ENCODE results near the gene CEP97.
"Not testable (repeated sequence)": the region's sequence is repeated elsewhere in the genome, so short reads cannot be mapped to it uniquely, and the experiment has no call there.

The CEP97 gene, protein sequence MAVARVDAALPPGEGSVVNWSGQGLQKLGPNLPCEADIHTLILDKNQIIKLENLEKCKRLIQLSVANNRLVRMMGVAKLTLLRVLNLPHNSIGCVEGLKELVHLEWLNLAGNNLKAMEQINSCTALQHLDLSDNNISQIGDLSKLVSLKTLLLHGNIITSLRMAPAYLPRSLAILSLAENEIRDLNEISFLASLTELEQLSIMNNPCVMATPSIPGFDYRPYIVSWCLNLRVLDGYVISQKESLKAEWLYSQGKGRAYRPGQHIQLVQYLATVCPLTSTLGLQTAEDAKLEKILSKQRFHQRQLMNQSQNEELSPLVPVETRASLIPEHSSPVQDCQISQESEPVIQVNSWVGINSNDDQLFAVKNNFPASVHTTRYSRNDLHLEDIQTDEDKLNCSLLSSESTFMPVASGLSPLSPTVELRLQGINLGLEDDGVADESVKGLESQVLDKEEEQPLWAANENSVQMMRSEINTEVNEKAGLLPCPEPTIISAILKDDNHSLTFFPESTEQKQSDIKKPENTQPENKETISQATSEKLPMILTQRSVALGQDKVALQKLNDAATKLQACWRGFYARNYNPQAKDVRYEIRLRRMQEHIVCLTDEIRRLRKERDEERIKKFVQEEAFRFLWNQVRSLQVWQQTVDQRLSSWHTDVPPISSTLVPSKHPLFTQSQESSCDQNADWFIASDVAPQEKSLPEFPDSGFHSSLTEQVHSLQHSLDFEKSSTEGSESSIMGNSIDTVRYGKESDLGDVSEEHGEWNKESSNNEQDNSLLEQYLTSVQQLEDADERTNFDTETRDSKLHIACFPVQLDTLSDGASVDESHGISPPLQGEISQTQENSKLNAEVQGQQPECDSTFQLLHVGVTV

DNA sequence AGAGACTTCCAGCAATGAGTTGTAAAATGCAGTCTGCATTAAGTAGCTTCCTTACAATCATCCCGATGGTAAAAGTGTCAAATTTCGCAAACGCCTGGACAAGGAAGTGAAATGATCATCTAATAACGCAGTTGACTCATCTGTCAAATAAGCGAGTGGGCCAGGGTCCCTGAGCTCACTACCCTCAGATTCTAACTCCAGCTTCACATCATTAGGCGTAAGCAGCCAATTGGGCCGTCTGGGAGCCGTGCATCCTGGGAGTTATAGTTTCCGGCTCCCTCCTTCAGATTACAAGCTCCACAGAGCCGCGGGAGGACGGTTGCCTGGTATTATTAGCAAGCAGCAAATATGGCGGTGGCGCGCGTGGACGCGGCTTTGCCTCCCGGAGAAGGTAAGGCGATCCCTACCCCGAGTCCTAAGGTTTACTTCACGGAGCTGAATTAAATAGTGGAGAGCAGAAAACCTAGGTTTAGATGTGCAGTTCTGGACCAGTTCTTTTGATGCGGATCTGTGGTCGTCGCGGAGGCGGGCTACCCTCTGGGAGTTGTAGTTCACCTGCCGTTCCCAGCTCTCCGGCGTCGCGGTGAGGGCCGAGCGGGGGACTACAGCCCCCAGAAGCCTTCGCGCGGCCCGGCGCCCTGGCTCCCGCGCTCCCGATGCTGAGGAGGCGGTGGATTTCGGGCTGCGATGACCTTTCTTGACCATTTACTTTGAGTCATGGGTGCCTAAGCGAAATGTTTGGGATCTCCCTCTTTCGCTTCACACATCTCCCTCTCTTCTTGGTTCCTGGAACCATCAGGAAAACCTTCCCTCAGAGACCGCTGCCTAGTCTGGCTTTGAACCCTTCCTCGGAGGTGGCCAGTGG, at the start of gene CEP97:
TSS of gene CEP97 (plus strand) at position 286 of the 865 bp plus-strand sequence. CDS start at position 349, 63 bp downstream.
- peak; percentile 82 for DNase-seq

DNA sequence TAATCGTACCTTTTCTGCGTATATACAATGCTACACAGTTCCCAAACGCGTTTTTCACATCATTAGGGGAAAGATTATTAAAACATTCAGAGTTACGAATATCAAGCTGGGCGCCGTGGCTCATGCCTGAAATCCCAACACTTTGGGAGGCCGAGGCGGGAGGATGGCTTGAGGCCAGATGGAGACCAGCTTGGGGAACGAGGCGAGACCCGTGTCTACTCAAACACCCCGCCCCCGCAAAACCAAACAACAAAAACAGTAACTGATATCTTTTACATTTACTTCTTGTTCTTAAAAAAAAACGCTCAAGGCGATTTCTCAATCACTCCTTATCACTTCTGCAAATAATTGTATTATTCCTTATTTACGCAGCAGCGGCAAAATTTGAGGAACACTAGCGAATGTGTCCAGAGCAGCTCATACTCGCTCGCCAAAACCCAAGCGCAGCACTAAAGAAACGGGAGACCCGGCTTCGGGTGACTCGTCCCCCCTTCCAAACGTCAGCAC, 48.7 kb upstream of the CEP97 start:
- no peak for DNase-seq

DNA sequence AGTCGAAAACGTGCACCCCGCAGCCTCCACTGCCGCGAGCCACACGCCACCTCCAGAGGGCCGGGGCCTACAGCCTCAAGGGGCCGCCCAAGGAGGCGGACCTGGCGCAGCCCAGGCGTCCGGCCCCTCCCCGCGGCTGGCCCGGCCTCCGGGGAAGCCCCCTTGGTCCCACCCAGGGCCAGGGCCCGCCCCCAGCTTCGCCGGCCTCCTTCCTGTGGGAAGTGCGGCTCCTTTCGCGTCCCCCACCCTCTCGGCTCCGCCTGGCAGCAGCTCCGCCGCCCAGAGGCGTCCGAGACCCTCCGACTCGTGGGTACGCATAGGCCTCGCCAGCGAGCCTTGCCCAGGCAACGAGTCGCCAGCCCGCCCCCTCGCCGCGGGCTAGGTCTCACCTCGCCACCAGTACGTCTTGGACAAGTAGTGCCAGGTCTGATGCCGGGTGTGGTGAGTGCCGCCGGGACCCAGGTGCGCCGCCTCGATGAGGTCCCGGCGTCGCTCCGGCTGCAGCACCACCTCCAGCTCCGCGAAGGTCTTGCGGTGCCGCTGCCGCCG, 48.1 kb upstream of the CEP97 start:
- DNase-seq: no peak

DNA sequence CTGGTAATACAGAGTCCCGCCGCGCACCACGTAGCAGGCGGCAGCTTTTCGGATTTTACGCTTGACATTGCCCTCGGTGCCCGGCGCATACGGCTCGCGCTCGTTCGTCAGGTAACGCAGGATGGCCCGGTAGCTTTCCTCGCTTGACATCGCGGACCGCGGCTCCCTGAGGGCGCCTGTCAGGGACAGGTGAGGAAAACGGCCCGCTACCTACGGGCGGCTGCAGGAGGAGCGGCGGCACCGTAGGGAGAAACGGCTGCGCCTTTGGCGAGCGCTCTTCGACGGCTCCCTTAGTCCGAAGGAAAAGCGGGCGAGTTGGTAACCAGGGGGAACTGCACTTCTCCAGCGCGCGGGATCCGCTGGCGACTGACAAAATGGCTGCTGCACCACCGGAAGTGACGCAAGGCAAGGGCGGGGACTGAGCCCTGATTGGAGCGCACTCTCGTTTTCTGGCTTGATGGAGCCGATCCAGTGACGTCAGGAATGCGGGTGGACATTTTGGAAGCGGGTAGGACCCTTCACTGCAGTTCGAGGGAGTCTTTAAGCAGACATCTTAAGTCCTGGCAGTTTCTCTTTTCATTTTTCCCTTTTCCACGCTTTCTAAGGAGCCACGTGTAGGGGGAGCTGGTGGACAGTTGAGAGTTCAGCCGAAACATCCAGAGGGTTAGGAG, 47.5 kb upstream of the CEP97 start, which contains the start of gene ZBTB11:
TSS of gene ZBTB11 (minus strand) at position 368 of the 671 bp plus-strand sequence. CDS start at position 150, 218 bp downstream.
- DNase-seq: no peak

DNA sequence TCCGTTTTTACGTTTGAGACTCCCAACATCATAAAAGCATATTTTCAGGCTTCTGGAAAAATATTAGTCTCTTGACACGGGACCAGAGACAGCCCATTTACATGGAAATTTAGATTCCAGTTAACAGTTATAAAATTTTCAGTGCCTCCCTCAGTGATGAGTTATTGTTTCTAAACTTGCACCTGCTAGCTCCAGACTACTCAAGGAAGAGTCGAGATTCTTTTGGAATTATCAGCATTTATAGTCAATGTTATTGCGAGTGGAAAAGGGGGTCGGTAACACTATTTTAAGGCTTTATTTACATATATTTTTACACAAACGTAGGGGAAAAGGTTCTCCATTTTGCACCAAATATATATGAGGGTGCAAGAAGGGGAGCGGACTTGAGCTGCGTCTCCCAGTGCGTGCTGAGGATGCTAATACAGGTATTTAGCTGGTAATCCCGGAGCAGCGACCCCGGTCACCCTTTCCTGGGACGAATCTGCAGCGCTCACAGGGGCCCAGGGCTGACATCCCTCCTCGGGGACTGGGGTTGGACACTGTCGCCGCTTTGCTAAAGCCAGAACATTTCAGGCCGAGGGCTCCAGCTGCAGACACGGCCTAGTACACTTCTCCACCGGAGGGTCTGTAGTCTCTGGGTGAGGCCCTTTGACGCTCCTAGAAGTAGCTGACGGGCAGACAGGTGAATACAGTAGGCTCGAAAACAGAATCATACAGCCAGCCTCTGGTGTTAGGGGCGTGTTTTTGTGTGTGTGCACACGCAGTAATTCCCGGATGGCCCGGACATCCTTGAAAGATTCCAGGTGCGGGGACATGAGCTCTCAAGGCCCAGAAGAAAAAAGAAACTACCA, 46.8 kb upstream of the CEP97 start:
- no peak for DNase-seq

DNA sequence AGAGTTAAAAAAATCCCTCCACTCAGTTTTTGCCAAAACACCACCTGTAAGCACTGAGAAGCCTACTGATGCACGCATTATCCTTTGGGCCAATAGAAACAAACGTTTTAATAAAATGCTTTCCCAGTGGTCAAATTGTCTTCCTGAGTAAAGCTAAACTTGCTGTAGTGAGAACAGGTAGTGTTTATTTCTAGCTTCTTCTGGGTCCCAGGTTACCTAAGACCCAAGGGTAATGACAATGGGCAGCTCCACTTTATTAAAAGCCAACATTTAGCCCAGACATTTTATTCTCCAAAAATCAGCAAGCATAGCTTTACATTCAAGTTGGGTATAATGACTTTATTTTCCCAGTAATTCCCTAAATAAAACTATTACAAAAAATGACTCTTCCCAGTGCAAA, 45.6 kb upstream of the CEP97 start:
- not testable (repeated sequence) for DNase-seq

DNA sequence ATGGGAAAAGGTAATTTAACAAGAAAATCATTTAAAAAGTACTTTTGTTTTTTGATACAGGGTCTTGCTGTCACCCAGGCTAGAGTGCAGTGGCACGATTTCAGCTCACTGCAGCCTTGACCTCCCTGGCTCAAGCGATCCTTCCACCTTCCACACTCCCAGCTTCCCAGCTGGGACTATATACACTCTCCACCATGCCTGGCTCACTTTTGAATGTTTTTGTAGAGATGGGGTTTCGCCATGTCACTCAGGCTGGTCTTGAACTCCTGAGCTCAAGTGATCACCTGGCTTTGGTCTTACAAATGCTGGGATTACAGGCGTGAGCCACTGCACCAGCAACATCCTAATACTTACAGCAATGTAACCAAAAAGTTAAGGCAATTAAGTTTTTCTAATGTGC, 43.9 kb upstream of the CEP97 start:
- DNase-seq: no peak

DNA sequence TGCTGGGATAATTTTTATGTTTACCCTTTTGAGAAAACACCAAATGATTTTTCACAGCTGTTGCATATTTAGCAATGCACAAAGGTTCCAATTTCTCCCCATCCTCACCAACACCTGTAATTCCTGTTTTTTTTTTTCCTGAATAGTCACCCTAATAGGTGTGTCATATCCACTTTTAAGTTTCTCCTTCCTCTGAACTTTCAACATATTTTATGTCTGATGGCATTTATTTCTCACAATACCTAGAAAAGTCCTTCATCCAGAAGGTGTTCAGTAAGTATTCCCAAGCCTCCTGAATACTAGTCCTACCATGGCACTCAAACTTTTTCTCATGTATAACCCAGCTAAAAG, 39.4 kb upstream of the CEP97 start:
- no peak for DNase-seq

DNA sequence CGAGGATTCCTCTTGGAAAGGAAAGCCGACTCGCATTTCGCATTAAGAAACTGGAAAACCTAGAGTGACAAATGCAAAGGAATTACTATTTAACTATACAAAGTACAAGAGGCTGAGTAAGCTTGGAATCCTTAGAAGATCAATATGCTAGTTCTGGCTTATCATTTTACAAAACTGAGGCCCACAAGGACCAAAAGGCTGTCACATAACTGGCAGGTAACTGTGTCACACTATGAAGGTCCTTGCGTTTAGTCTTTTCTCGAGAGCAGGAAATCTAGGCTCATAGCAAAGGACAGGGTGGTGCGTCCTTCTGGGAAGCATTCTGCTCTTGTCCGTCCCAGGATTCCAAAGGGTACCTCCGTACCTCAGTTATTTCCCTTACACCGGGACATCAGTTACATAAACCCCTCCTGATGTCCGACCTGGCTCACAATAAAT, 38.5 kb upstream of the CEP97 start:
- no peak for DNase-seq

DNA sequence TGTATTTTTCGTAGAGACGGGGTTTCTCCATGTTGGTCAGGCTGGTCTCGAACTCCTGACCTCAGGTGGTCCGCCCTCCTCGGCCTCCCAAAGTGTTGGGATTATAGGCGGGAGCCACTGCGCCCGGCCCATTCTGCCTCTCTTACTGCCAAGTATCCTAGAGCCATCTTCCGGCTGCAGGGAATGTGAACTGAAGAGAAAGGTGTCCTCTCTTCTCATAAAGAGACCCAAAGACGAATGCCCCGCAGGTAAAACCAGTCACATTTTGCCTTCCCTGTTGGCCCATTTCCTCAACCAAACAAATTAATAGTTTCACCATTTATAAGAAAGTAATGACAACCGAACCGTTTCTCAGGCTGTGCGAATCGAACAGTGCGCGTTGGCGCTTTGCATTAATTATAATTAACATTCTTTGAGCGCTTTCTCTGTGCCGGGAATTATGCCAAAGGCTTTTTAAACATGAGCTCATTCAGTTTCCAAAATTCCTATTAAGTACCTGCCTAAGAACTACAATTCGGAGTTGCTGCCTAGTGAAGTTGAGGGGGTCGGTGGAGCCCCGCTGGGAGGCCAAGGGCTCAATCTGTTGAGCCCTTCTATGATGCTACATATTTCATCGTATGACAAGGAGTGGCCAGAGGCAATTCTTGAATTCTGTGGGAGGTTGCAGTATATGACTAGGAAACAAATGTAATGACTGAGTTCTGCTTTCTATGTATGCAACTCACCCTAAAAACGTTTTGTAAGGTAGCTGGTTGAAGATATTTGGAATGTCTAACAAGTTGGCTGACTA, 37.1 kb upstream of the CEP97 start:
- DNase-seq: no peak

DNA sequence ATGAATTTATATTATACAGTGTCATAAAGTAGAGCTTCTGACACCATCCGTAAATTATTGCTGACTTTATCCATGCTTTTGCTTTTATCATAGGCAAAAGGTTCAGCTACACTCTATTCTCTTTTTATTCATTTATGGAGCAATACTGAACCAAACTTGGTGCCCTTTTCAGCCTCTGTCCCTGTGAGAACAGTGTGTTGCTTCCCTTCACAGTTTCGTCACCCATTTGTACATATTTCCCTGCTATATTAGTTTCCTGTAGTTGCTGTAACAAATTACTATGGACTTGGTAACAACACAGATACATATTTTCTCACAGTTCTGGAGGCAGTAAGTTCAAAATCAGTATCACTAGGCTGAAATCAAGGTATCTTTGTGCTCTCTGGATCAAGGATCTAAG, 35.1 kb upstream of the CEP97 start:
- no peak for DNase-seq

DNA sequence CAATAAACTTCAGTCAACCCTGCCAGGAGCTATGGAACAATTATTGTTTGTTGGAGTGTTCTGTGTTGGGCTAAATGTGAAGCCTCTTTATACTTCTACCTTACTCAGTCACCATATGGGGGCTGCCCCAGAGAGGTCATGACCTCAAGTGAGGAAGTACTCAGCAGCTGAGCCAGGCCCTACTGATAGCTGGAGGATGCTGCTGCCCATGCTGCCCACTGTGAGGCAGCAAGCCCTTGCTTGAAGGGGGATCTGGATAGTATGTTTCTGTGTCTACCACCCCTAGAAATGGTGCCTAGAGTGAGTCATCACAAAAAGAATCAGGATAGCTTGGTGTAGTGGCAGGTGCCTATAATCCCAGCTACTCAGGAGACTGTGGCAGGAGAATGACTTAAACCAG, 33.4 kb upstream of the CEP97 start:
- DNase-seq: no peak

DNA sequence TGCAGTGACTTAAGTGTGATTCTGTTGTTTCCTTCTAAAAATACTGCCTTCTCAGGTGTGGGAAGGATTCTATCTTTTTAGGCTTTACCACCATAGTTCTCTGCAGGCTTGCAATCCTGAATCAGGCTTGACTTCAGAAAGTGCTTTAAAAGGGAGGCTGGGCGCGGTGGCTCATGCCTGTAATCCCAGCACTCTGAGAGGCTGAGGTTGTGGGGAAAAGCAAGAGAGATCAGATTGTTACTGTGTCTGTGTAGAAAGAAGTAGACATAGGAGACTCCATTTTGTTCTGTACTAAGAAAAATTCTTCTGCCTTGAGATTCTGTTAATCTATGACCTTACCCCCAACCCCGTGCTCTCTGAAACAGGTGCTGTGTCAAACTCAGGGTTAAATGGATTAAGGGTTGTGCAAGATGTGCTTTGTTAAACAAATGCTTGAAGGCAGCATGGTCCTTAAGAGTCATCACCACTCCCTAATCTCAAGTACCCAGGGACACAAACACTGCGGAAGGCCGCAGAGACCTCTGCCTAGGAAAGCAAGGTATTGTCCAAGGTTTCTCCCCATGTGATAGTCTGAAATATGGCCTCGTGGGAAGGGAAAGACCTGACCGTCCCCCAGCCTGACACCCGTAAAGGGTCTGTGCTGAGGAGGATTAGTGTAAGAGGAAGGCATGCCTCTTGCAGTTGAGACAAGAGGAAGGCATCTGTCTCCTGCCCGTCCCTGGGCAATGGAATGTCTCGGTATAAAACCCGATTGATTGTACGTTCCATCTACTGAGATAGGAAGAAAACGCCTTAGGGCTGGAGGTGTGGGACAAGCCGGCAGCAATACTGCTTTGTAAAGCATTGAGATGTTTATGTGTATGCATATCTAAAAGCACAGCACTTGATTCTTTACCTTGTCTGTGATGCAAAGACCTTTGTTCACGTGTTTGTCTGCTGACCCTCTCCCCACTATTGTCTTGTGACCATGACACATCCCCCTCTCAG, 32.4 kb upstream of the CEP97 start:
- DNase-seq: not testable (repeated sequence)

DNA sequence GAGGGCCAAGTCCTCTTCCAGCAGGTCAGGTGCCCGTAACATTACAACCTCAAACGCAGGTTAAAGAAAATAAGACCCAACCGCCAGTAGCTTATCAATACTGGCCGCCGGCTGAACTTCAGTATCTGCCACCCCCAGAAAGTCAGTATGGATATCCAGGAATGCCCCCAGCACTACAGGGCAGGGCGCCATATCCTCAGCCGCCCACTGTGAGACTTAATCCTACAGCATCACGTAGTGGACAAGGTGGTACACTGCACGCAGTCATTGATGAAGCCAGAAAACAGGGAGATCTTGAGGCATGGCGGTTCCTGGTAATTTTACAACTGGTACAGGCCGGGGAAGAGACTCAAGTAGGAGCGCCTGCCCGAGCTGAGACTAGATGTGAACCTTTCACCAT, 30.9 kb upstream of the CEP97 start:
- DNase-seq: not testable (repeated sequence)

DNA sequence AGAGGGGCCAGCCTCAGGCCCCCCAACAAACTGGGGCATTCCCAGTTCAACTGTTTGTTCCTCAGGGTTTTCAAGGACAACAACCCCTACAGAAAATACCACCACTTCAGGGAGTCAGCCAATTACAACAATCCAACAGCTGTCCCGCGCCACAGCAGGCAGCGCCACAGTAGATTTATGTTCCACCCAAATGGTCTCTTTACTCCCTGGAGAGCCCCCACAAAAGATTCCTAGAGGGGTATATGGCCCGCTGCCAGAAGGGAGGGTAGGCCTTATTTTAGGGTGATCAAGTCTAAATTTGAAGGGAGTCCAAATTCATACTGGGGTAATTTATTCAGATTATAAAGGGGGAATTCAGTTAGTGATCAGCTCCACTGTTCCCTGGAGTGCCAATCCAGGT, 29.6 kb upstream of the CEP97 start:
- DNase-seq: not testable (repeated sequence)

DNA sequence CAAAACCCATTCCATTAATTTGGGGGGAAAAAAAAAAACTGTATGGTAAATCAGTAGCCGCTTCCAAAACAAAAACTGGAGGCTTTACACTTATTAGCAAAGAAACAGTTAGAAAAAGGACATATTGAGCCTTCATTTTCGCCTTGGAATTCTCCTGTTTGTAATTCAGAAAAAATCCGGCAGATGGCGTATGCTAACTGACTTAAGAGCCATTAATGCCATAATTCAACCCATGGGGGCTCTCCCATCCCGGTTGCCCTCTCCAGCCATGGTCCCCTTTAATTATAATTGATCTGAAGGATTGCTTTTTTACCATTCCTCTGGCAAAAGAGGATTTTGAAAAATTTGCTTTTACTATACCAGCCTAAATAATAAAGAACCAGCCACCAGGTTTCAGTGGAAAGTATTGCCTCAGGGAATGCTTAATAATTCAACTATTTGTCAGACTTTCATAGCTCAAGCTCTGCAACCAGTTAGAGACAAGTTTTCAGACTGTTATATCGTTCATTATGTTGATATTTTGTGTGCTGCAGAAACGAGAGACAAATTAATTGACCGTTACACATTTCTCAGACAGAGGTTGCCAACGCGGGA, 28.5 kb upstream of the CEP97 start:
- DNase-seq: no peak

DNA sequence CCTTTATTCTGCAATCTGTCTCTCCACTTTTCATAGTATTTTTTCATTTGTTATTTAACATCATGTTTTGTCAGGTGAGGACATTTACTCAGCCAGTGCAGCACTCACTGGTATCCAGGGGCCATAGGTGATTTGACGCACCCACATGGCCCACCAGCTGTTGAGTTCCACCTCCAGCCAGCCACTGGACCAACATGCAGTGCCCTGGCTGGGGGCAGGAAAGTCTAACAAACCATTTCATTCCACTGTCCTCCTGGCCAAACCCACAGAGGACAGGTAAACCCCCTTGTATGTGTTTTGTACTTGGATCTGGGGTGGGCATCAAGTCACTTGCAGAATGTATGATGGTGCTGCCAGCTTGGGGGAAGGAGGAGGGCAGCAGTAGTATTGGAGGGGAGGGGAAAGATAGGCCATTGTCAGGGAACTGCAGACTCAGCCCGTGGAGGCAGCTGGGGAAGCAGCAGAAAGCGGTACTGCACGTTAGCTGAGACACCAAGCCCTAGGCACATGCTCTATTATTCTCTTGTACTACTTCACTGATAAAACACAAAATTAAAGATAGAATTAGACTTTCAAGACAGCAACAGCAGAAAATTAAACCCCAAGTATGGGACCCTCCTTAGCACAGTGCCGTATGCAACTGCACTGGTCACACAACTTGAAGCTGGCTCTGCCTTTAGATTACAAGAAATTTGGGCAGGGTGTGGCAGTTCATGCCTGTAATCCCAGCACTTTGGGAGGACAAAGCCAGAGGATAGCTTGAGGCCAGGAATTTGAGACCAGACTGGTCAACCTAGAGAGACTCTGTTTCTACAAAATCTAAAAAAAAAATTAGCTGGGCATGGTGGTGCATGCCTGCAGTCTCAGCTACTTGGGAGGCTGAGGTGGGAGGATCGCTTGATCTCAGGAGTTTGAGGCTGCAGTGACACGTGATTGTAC, 22.4 kb upstream of the CEP97 start:
- DNase-seq: no peak
